ENCODE measurements around the gene HHIPL2.
A peak's percentile ranks its signal among the peaks of the same experiment; 100 is the strongest.

The HHIPL2 gene

GRCh38 chr1:222547944-222548671, at the start of gene HHIPL2:
Gene HHIPL2, minus strand, starts transcription at chr1:222548104. Its CDS starts 60 bp downstream, at chr1:222548044.
- DNase-seq, result no peak

- DNase-seq, result no peak
Observed at GRCh38 chr1:222596696-222597095, 48.8 kb upstream of the HHIPL2 start.

GRCh38 chr1:222594789-222595188, 46.9 kb upstream of the HHIPL2 start:
- no peak for DNase-seq

GRCh38 chr1:222592171-222592570, 44.3 kb upstream of the HHIPL2 start:
- no peak for DNase-seq

- DNase-seq, result peak; percentile 74 to 82
Observed at GRCh38 chr1:222589462-222590302, 41.8 kb upstream of the HHIPL2 start, which contains the start of gene TAF1A. Gene TAF1A, minus strand, starts transcription at chr1:222589933.

GRCh38 chr1:222588135-222588534, 40.2 kb upstream of the HHIPL2 start:
- DNase-seq, result no peak

- DNase-seq, result no peak
Observed at GRCh38 chr1:222586842-222587241, 38.9 kb upstream of the HHIPL2 start.

- no peak for DNase-seq
Observed at GRCh38 chr1:222583079-222583478, 35.2 kb upstream of the HHIPL2 start.

- DNase-seq, result no peak
Observed at GRCh38 chr1:222582099-222582774, 34.3 kb upstream of the HHIPL2 start.

GRCh38 chr1:222579316-222579715, 31.4 kb upstream of the HHIPL2 start:
- no peak for DNase-seq

GRCh38 chr1:222570837-222571236, 22.9 kb upstream of the HHIPL2 start:
- DNase-seq, result no peak

- no peak for DNase-seq
Observed at GRCh38 chr1:222561656-222562055, 13.8 kb upstream of the HHIPL2 start.

GRCh38 chr1:222557574-222557973, 9.7 kb upstream of the HHIPL2 start:
- no peak for DNase-seq

GRCh38 chr1:222557148-222557547, 9.2 kb upstream of the HHIPL2 start:
- no peak for DNase-seq

GRCh38 chr1:222555992-222556615, 8.2 kb upstream of the HHIPL2 start:
- DNase-seq, result no peak

- no peak for DNase-seq
Observed at GRCh38 chr1:222554177-222554576, 6.3 kb upstream of the HHIPL2 start.

GRCh38 chr1:222552882-222553281, 5.0 kb upstream of the HHIPL2 start:
- DNase-seq, result no peak

- DNase-seq, result no peak
Observed at GRCh38 chr1:222547260-222547614, 667 bp downstream of the HHIPL2 start.

- peak; percentile 57 to 69 for DNase-seq
Observed at GRCh38 chr1:222546548-222547259, 1.2 kb downstream of the HHIPL2 start.

GRCh38 chr1:222546091-222546490, 1.8 kb downstream of the HHIPL2 start:
- DNase-seq, result no peak

GRCh38 chr1:222543817-222544216, 4.1 kb downstream of the HHIPL2 start:
- no peak for DNase-seq

GRCh38 chr1:222540598-222540995, 7.3 kb downstream of the HHIPL2 start:
- no peak for DNase-seq
